K562 (cell line): ENCODE data around the gene PTCH2. TPM values are rescaled to one million over a fixed set of nuclear protein-coding genes. Genes with fewer than 3 reads are reported as not detected.

Experiments used
- ADNP ChIP-seq: fragments of 200-800 bp; sonication (Bioruptor generic); IDR thresholded peaks from 2 replicates; pipeline ENCODE4 v1.6.1; 2016; ENCODE audit warnings: missing genetic modification characterization, missing compliant biosample characterization
- CBFB ChIP-seq: sonication (generic); formaldehyde crosslinking; IDR thresholded peaks from 2 replicates; pipeline ENCODE4 v1.4.0; 2020; ENCODE audit warnings: mild to moderate bottlenecking, missing genetic modification reagents
- CTBP1 ChIP-seq: fragments of 450-650 bp; IDR thresholded peaks from 2 replicates; pipeline ENCODE4 v1.6.1; 2016; ENCODE audit warnings: borderline replicate concordance
- ETV1 ChIP-seq: fragments of 450-650 bp; conservative IDR thresholded peaks from 2 replicates; pipeline ENCODE4 v1.6.1; 2016; ENCODE audit warnings: missing genetic modification characterization, control low read depth, low read depth, missing compliant biosample characterization
- HDAC1 ChIP-seq, 2 experiments: fragments of 450-650 bp; IDR thresholded peaks; 2 replicates each; pipeline ENCODE4 v1.6.1; 2016 to 2017; ENCODE audit warnings: inconsistent platforms in 1 of 2, mild to moderate bottlenecking in 1 of 2, moderate library complexity in 1 of 2
- HDGF ChIP-seq: fragments of 450-650 bp; IDR thresholded peaks from 2 replicates; pipeline ENCODE4 v1.6.1; 2016
- HNRNPH1 ChIP-seq: fragments of 200-400 bp; formaldehyde crosslinking; optimal IDR thresholded peaks from 2 replicates; pipeline ENCODE3; 2017; ENCODE audit warnings: low read depth, mild to moderate bottlenecking, low read length, moderate library complexity
- MAX ChIP-seq: sonication (generic); formaldehyde crosslinking; IDR thresholded peaks from 2 replicates; pipeline ENCODE4 v1.9.0; 2022; ENCODE audit warnings: mild to moderate bottlenecking, missing genetic modification reagents
- NCOA6 ChIP-seq: fragments of 450-650 bp; IDR thresholded peaks from 2 replicates; pipeline ENCODE4 v1.6.1; 2017; ENCODE audit warnings: mild to moderate bottlenecking
- NFXL1 ChIP-seq: fragments of 450-650 bp; formaldehyde crosslinking; IDR thresholded peaks from 2 replicates; pipeline ENCODE4 v1.4.0; 2021; ENCODE audit warnings: mild to moderate bottlenecking
- PRPF4 ChIP-seq: fragments of 200-400 bp; formaldehyde crosslinking; IDR thresholded peaks from one replicate; pipeline ENCODE4 v1.6.1; 2017; ENCODE audit warnings: low read length, low read depth, mild to moderate bottlenecking; ENCODE audit not compliant: insufficient read depth, poor library complexity, severe bottlenecking
- PYGO2 ChIP-seq: fragments of 450-650 bp; IDR thresholded peaks from 2 replicates; pipeline ENCODE4 v1.6.1; 2016; ENCODE audit warnings: mild to moderate bottlenecking, missing genetic modification characterization, moderate library complexity, missing compliant biosample characterization
- RREB1 ChIP-seq: fragments of 250-450 bp; sonication (Bioruptor Pico); IDR thresholded peaks from 2 replicates; pipeline ENCODE4 v1.4.0; 2020
- STAT6 ChIP-seq: sonication (generic); formaldehyde crosslinking; IDR thresholded peaks from 2 replicates; pipeline ENCODE4 v1.8.1; 2023; ENCODE audit warnings: mild to moderate bottlenecking, missing genetic modification reagents
- TBL1XR1 ChIP-seq, 2 experiments: IDR thresholded peaks; 2 replicates each; pipeline ENCODE4 v1.6.1; 2012; ENCODE audit warnings: improper control_type of control experiment in 2 of 2, low read length in 2 of 2, mild to moderate bottlenecking in 1 of 2
- TEAD1 ChIP-seq, 2 experiments: fragments of 450-650 bp in 1 of 2; sonication (generic) in 1 of 2; formaldehyde crosslinking; IDR thresholded peaks; 2 replicates each; pipeline versions ENCODE4 v1.4.0 to v1.8.0; 2020 to 2022; ENCODE audit warnings: mild to moderate bottlenecking in 2 of 2, missing genetic modification reagents in 1 of 2
- ZFX ChIP-seq: sonication (generic); formaldehyde crosslinking; IDR thresholded peaks from 2 replicates; pipeline ENCODE4 v1.8.0; 2022; ENCODE audit warnings: mild to moderate bottlenecking, missing genetic modification reagents, moderate library complexity
- ZNF263 ChIP-seq: sonication (generic); formaldehyde crosslinking; IDR thresholded peaks from 2 replicates; pipeline ENCODE4 v1.8.0; 2022; ENCODE audit warnings: mild to moderate bottlenecking, missing genetic modification reagents, borderline replicate concordance
- ZNF668 ChIP-seq: fragments of 250-450 bp; sonication (Bioruptor Pico); IDR thresholded peaks from 2 replicates; pipeline ENCODE4 v1.8.0; 2022; ENCODE audit warnings: mild to moderate bottlenecking, inconsistent platforms
- polyA plus RNA-seq, 8 experiments: library from polyadenylated mRNA; depleted of rRNA in 4 of 8; stranded (reverse) in 5 of 8; unstranded in 3 of 8; fragments of >200 nt; fragmentation: Nextera tagmentation in 2 of 8; fragmentation: Illumina TruSeq in 1 of 8; extraction: Ambion mirVana in 2 of 8; extraction: Trizol in 1 of 8; gene quantifications; 2 replicates each; pipeline versions ENCODE4 v1.2.1 to v1.2.3, GENCODE V29; 2011 to 2014; ENCODE audit warnings: inconsistent platforms in 1 of 8, missing spikeins in 1 of 8
- total RNA-seq, 7 experiments: library from RNA; depleted of rRNA in 6 of 7; stranded (reverse); fragments of >200 nt in 6 of 7; fragmentation: Illumina TruSeq in 2 of 7; extraction: Trizol in 2 of 7; gene quantifications; 2 replicates each; pipeline versions ENCODE4 v1.2.1 to v1.2.3, GENCODE V29; 2011 to 2021; ENCODE audit warnings: low replicate concordance in 1 of 7

Gene PTCH2
- total and polyA plus RNA-seq, 9 of the 15 experiments (the other 6 are each of a cell fraction or from before 2014, with no cell fraction given): 0.15 to 27.3 (median 0.48) TPM; not detected in 1

- TF ChIP-seq TBL1XR1 (IDR thresholded peaks at IDR 0.05; ENCODE audit: low read length in 2 of 2) (no peak), ZNF263 (CRISPR knock-in tag) (0 out of 2 replicates have a peak, but pooled peaks have one; percentile 9), RREB1 (CRISPR knock-in tag) (no peak; the same call in 1 of the 2 replicates), PYGO2 (tag) (no peak), HDGF (peak; percentile 80; the same call in 1 of the 2 replicates), STAT6 (CRISPR knock-in tag) (0 out of 2 replicates have a peak, but pooled peaks have one; percentile 27), HNRNPH1 (no peak), ADNP (no peak), CBFB (CRISPR knock-in tag) (0 out of 2 replicates have a peak, but pooled peaks have one; percentile 20), NFXL1 (no peak), HDAC1 (IDR thresholded peaks at IDR 0.05) (peak in 1 of 2 experiments; percentile 23; a peak in 1 of 4 replicates), MAX (CRISPR knock-in tag) (0 out of 2 replicates have a peak, but pooled peaks have one; percentile 23), ZNF668 (CRISPR knock-in tag) (no peak), ETV1 (tag) (no peak), TEAD1 (CRISPR knock-in tag; IDR thresholded peaks at IDR 0.05) (no peak), CTBP1 (0 out of 2 replicates have a peak, but pooled peaks have one; percentile 28), ZFX (peak; percentile 33), PRPF4 (no peak), NCOA6 (no peak)
These were observed 22.5 kb downstream of the PTCH2 start (continued) for GRCh38 chr1:44820328-44821239.
